Heart left ventricle (tissue), 16 donors: ENCODE results near the gene SESN1. TPM values are rescaled to one million over a fixed set of nuclear protein-coding genes. Genes with fewer than 3 reads are reported as not detected.

ENCODE experiments used
- ATAC-seq, 4 donors: fragments of 200-7000 bp; cut with Tn5 transposase; one replicate each; pipeline ENCODE4 v1.9.1; 2020 to 2022; ENCODE audit warnings: moderate library complexity in 4 of 4, mild to moderate bottlenecking in 3 of 4, moderate number of reproducible peaks in 1 of 4
- DNase-seq, 5 donors: peaks; one replicate each; pipeline ENCODE4 v3.0.0-alpha.2; 2020
- H3K27ac ChIP-seq, 12 donors: fragments of 200-600 bp; sonication (generic) in 4 of 12; one replicate each; pipeline versions ENCODE4 v1.5.0 to v1.8.0; 2016 to 2022; ENCODE audit warnings: mild to moderate bottlenecking in 2 of 12
- H3K27me3 ChIP-seq, 9 donors: fragments of 200-600 bp; sonication (generic) in 2 of 9; one replicate each; pipeline versions ENCODE4 v1.5.1 to v1.8.0; 2016 to 2022; ENCODE audit warnings: mild to moderate bottlenecking in 3 of 9
- H3K36me3 ChIP-seq, 9 donors: fragments of 200-600 bp; sonication (generic) in 2 of 9; one replicate each; pipeline versions ENCODE4 v1.5.0 to v1.8.0; 2018 to 2022; ENCODE audit warnings: mild to moderate bottlenecking in 2 of 9
- H3K4me1 ChIP-seq, 12 donors: fragments of 200-600 bp; sonication (generic) in 4 of 12; one replicate each; pipeline versions ENCODE4 v1.5.0 to v1.8.0; 2016 to 2022; ENCODE audit warnings: mild to moderate bottlenecking in 3 of 12
- H3K4me3 ChIP-seq, 12 donors: fragments of 200-600 bp; sonication (generic) in 4 of 12; one replicate each; pipeline versions ENCODE4 v1.5.0 to v1.8.0; 2017 to 2022; ENCODE audit warnings: mild to moderate bottlenecking in 9 of 12, moderate library complexity in 4 of 12
- H3K9me3 ChIP-seq, 12 donors: fragments of 200-600 bp; sonication (generic) in 4 of 12; one replicate each; pipeline versions ENCODE4 v1.5.0 to v1.8.0; 2016 to 2022; ENCODE audit warnings: mild to moderate bottlenecking in 1 of 12
- CTCF ChIP-seq, 12 donors: fragments of 200-600 bp; sonication (generic) in 4 of 12; IDR thresholded peaks; one replicate each; pipeline versions ENCODE4 v1.5.0 to v1.8.0; 2018 to 2022; ENCODE audit warnings: antibody characterized with exemption in 12 of 12, mild to moderate bottlenecking in 5 of 12
- POLR2A ChIP-seq, 2 donors: fragments of 450-650 bp; IDR thresholded peaks; one replicate each; pipeline ENCODE4 v1.6.1; 2017; ENCODE audit warnings: antibody characterized with exemption in 2 of 2, mild to moderate bottlenecking in 2 of 2, moderate library complexity in 2 of 2
- WGBS, 4 donors: extraction: QIAGEN DNeasy Blood & Tissue Kit in 2 of 4; methylation state at CpG; one replicate each; pipeline versions ENCODE4 v1.1.5 to v1.1.7; 2013 to 2018; 5-methylcytosine and 5-hydroxymethylcytosine counted together
- intact Hi-C, 10 donors: fragments of 100-400 bp; cut with DNase I; formaldehyde crosslinking; loops; one replicate each; pipeline versions ENCODE4 v1.11.1 to v1.14.2; 2022
- polyA plus RNA-seq, 2 donors: library from polyadenylated mRNA; stranded (reverse); fragments of 200-250 nt; gene quantifications; one replicate each; pipeline ENCODE4 v1.2.3, GENCODE V29; 2013
- total RNA-seq, 9 donors: library from RNA; depleted of rRNA in 2 of 9; stranded (reverse); fragments of >200 nt in 2 of 9; fragmentation: NEBNext Ultra II Directional in 3 of 9; extraction: Animal tissue kit (Norgen Biotek cat#: 25700) in 3 of 9; gene quantifications; one replicate each; pipeline versions ENCODE4 v1.1.0 to v1.2.4, GENCODE V29; 2016 to 2023
- donor health status: ischemic (EF 13 %, LVEDD 7.1; RV severe dilation, severe dysfunction).
- donor health status: healthy with polysubstance abuse.
- donor health status: DM: no; HTN: yes; CAD: no.
- donor health status: DM: no; HTN: no; CAD: no.
- donor health status: ischemic (EF 25% LVEDD 6.9; RV normal size, moderate dysfunction).
- donor health status: ischemic (EF 25% LVEDD 5.7; RV mildly dilated, moderate dysfunction).
- donor health status: healthy.
- donor health status: DM: yes; HTN: yes; CAD: no.
- donor health status: ischemic (EF 35%, LVEDD 5.7; RV mildly dilated, moderate dysfunction).
- donor health status: nonischemic (EF 11% LVEDD 7.7; RV severe dilation, severe dysfunction).
- donor health status: DM: yes; HTN: yes; CAD: no.
- donor health status: PGD.
- donor health status: ischemic (EF 29% LVEDD 5.4; RV normal size, mild dysfunction).
- donor health status: nonischemic (EF 23%, LVEDD 6.1; RV moderate dilation, normal function).

SESN1 gene
- total and polyA plus RNA-seq, 11 donors = 22.5 to 63.2 (median 34.6) TPM

- Histone ChIP-seq H3K27me3 (no peaks in the 10 kb centered on the region), H3K9me3 (no peaks in the 10 kb centered on the region), H3K27ac (no peak overlapping the region), H3K4me3 (no peak overlapping the region), H3K4me1 (peaks cover under 1 to 58% (median 13%) of the 10 kb centered on the region in 12 donors), H3K36me3 (no peaks in the 10 kb centered on the region)
- no peak for DNase-seq
- ATAC-seq = no peak
- intact Hi-C loops = no loop called here
- TF ChIP-seq POLR2A (IDR thresholded peaks at IDR 0.05) = no peak
- no peak for TF ChIP-seq CTCF (IDR thresholded peaks at IDR 0.05)
- 98 to 100% (median 99%) methylated on average over 1 of the region's 1 CpG for WGBS, 4 donors
Measured at GRCh38 chr6:109029313-109029712, 65.3 kb downstream of the SESN1 start.

GRCh38 chr6:109028439-109028838, 66.2 kb downstream of the SESN1 start:
- Histone ChIP-seq H3K4me1 (peaks cover 2 to 60% (median 15%) of the 10 kb centered on the region in 12 donors), H3K27ac (no peak overlapping the region), H3K9me3 (no peaks in the 10 kb centered on the region), H3K4me3 (no peak overlapping the region), H3K27me3 (no peaks in the 10 kb centered on the region), H3K36me3 (no peaks in the 10 kb centered on the region)
- intact Hi-C loops = no loop called here
- ATAC-seq (no peak), DNase-seq (no peak)
- TF ChIP-seq POLR2A (IDR thresholded peaks at IDR 0.05) (no peak), CTCF (IDR thresholded peaks at IDR 0.05) (no peak)
- WGBS, 4 donors = 62 to 81% (median 69%) methylated on average over 3 of the region's 3 CpGs

GRCh38 chr6:109027964-109028363, 66.7 kb downstream of the SESN1 start:
- intact Hi-C loops = no loop called here
- Histone ChIP-seq H3K36me3 (no peaks in the 10 kb centered on the region), H3K27me3 (no peaks in the 10 kb centered on the region), H3K4me3 (no peak overlapping the region), H3K9me3 (no peaks in the 10 kb centered on the region), H3K27ac (no peak overlapping the region), H3K4me1 (peaks cover 3 to 63% (median 16%) of the 10 kb centered on the region in 12 donors)
- no peak for DNase-seq
- TF ChIP-seq POLR2A (IDR thresholded peaks at IDR 0.05) (no peak), CTCF (IDR thresholded peaks at IDR 0.05) (no peak)
- no peak for ATAC-seq

- H3K4me1 ChIP-seq = peaks cover under 1 to 59% (median 16%) of the 10 kb centered on the region in 12 donors
- DNase-seq = no peak
- H3K27me3 ChIP-seq = no peaks in the 10 kb centered on the region
- intact Hi-C loops = no loop called here
- H3K27ac ChIP-seq = no peak overlapping the region
- 92 to 99% (median 96%) methylated on average over 1 of the region's 1 CpG for WGBS, 4 donors
- no peaks in the 10 kb centered on the region for H3K9me3 ChIP-seq
- H3K36me3 ChIP-seq = no peaks in the 10 kb centered on the region
- no peak for ATAC-seq
- H3K4me3 ChIP-seq = no peak overlapping the region
- TF ChIP-seq CTCF (IDR thresholded peaks at IDR 0.05) = no peak
- TF ChIP-seq POLR2A (IDR thresholded peaks at IDR 0.05) = no peak
Measured at GRCh38 chr6:109025639-109026038, 69.0 kb downstream of the SESN1 start.
